ENCODE data around the gene LDB2.

DNA sequence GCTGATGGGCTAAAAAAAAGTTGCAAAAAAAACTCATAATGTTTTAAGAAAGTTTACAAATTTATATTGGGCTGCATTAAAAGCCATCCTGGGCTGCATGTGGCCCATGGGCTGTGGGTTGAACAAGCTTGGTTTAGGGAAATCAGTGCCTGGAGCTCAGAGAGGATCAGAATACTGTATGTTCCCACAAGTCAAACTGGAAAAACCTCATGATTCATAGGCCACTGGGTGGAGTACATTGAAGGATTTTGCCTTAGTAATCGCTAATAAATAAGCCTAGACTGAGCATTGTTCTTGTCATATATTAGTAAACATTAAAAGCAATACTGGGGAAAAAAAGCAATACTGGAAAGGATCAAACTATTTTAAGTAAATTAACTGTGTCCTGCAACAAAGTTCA, 425.9 kb downstream of the LDB2 start:
- TF ChIP-seq, protein P1, sequence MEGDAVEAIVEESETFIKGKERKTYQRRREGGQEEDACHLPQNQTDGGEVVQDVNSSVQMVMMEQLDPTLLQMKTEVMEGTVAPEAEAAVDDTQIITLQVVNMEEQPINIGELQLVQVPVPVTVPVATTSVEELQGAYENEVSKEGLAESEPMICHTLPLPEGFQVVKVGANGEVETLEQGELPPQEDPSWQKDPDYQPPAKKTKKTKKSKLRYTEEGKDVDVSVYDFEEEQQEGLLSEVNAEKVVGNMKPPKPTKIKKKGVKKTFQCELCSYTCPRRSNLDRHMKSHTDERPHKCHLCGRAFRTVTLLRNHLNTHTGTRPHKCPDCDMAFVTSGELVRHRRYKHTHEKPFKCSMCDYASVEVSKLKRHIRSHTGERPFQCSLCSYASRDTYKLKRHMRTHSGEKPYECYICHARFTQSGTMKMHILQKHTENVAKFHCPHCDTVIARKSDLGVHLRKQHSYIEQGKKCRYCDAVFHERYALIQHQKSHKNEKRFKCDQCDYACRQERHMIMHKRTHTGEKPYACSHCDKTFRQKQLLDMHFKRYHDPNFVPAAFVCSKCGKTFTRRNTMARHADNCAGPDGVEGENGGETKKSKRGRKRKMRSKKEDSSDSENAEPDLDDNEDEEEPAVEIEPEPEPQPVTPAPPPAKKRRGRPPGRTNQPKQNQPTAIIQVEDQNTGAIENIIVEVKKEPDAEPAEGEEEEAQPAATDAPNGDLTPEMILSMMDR (IDR thresholded peaks at IDR 0.05) = no peak
- TF ChIP-seq POLR2A (IDR thresholded peaks at IDR 0.05) = no peak

All from heart left ventricle (tissue), 13 donors.